HG03460 (cell line): ENCODE measurements around the gene ASCL2.

Experiments used
- ATAC-seq: cut with Tn5 transposase; IDR thresholded peaks from one replicate; pipeline ENCODE4 v1.9.1; 2021; ENCODE audit not compliant: unreplicated experiment

The ASCL2 gene

DNA sequence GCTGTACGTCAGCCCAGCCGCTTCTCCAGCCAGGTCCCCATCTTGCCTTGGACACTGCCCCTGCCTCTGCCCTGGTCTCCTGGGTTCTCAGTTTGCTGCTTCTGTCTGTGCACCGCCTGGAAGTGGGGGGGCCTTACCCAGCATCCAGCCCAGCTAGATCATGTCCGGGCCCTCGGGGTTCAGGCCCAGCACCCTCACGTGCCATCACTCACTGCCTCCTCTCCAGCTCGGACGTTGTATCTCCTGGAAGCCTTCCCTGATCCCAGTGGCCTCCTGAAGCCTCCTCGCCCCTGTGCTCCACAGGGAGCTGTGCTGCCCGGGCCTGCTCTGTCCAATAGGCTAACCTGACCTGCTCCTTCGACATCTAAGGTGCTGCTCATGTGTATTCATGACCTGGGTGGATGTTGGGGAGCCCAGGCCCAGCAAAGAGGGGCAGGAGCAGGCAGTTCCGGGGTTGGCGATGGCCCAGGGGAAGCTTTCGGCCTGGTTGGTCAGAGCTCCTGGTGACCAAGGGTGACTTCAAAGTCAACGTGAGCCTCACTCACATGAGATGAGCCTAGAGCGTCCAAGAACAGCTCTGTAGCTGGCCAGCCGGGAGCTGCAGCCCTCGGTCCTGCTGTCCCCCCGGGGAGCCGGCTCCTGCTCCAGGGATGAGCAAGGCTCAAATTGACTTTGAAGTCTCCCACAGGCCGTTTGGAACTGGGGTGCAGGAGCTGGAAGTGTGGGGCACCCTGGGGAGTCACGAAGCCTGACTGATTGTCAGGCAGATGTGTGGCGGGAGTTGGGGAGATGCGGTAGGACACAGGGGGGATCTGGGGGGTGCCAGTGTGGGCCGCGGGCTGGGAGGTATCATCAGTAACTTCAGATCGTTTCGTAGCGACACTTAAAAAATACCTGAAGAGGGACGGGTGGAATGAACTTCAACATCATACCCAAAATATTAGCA, 5.2 kb upstream of the ASCL2 start:
- ATAC-seq: no peak

DNA sequence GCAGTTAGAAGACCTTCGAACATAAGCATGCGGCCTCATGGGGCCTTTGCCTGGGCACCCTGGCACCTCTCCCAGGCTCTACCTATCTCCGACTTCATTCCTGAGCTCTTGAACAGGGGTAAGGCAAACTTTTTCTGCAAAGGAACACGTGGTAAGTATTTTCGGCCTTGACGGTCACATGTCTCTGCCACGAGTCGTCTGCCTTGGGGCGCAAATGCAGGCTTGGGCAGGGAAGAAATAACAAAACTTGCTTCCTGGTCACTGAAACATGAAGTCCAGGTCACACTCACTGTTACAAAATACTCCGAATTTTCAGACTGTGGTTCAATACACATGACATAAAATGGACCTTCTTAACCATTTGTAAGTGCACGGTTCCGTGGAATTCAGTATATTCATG, 3.4 kb upstream of the ASCL2 start:
- ATAC-seq: no peak

DNA sequence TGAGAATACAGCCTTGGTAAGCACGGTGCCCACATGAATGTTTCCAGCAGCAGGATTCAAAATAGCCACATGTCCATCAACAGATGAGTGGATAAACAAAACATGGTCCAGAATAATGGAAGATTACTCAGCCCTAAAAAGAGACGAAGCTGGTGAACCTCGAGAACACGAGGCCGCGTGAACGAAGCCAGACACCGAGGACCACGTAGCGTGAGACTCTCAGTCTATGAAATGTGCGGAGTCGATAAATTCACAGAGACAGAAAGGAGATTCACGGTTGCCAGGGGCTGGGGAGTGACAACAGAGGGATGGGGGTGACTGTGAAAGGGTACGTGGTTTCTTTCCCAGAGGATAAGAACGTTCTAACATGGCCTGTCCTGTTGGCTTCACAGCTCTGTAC, 2.9 kb upstream of the ASCL2 start:
- no peak for ATAC-seq

DNA sequence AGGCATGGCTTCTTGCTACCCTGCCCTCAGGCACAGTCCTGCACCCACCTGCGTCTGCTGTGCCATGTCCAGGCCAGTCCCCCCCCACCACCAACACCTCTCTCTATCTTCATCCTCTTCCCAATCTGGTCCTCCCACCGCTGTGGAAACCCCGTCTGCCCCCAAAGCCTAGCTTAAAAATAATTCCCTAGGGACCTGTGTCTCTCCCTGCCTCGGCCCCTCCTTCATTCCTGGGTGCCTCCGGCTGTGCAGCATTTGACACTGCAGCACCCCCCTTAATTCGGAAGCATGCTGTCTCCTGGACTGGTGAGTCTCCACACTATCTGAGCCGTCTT, 2.5 kb upstream of the ASCL2 start:
- no peak for ATAC-seq

DNA sequence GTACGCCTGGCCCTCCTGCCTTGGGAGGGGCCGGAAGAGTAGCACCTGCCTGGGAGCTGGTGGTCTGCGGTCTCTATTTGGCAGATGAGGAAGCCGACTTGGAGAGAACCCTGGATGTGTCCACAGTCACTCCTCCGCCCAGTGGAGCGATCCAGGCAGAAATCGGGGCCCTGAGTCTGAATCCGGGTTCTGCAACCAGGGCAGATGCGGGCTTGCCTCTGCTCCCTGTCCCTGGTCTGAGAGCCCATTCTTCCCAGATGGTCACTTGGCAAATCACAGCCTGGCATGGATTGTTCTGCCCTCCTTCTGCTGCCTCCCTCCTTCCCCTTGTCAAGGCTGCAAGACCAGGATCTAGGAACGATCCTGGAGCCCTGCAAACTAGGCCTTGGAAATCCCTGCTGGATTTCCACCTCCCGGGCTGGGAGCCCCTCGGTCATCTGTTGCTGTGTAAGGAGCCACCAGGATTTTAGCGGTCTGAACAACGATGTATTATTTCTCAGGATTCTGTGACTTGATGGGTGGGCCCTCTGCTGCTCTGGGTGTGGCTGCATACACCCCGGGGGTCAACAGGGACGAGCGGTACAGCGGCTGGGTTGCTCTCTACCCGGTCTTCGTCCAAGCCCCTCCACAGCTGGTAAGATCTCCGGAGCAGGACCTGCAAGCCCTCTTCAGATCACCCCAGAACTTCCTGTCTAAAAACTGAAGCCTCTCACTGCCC, 2.0 kb upstream of the ASCL2 start:
- ATAC-seq: no peak

DNA sequence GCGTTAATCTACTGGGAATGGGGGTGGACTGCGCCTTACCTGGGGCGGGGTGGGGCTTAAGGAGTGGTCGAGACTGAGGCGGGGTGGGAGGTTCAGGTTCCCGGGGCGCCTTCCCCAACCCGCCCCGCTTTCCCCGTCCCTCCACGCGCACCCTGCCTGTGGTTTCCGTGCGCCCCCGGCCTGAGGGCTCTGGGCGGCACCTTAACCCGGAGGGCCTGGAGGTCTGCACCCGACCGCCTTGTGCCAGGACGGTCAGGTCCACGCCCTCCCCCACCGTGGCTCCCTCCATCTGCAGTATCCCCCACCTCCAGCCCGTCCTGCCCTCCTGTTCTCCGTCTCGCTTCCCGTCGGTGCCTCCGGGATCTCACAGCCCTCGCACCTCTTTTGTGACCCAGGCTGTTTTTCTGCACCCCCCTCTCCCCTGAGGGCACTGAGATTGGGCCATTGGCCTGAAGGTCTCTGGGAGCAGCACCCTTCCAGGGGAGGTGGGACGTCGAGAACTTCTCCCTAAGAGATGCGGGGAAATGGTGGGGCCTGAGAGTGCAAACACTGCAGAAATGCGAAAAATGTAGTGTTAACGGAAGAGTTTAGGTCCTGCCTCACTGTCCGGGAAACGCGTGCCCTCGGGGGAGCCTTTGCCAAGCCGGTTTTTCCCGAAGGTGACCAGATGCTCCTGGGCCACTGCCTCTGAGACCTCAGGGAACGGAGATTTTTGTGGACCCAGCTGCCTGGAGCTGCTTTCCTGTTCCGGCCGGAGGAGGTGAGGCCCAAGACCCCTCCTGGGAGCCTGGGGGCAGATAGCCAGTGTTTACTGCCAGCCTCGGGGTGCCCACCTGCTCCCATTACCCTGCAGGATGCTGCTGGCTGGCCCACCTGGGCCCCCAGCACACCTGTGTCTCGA, 1.2 kb upstream of the ASCL2 start:
- no peak for ATAC-seq

DNA sequence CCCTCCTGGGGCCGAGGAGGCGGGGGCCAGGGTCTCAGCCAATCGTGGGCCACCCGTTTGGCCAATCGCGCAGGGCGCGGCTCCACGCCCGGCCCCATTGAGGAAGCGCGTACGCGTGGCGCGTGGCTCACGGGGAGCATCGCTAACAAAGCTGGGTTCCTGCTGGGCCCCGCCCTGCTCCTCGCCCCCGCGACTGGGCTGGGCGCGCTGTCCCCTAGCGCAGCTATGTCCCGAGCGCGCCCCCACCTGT, 614 bp upstream of the ASCL2 start:
- ATAC-seq: no peak

DNA sequence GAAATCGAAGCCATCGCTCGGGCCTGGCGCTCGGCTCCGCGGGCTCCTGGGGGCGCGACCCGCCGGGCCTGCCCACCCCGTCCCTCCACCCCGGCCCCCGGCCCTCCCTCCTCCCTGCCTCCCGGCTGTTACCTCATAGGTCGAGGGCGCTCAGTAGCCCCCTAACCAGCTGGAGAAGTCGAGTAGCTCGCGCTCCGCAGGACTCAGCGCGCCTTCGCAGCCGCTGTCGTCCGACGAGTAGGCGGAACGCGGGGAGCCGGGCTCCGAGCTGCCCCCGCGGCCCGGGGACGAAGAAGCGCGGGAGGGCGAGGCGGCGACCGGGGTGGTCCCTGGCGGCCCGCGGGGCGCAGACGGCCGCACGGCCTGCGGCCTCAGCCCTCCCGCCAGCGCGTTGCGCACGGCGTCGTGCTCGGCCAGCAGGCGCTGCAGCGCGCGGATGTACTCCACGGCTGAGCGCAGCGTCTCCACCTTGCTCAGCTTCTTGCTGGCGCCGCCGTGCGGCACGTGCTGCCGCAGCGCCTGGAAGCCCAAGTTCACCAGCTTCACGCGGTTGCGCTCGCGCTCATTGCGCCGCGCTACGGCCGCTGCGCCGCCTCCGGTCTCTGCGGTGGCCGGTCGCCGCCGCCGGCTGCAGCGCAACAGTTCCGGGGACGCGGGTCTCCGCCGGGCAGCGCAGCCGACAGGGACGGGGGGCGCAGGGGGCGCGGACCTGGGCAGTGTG, 627 bp downstream of the ASCL2 start:
- no peak for ATAC-seq

DNA sequence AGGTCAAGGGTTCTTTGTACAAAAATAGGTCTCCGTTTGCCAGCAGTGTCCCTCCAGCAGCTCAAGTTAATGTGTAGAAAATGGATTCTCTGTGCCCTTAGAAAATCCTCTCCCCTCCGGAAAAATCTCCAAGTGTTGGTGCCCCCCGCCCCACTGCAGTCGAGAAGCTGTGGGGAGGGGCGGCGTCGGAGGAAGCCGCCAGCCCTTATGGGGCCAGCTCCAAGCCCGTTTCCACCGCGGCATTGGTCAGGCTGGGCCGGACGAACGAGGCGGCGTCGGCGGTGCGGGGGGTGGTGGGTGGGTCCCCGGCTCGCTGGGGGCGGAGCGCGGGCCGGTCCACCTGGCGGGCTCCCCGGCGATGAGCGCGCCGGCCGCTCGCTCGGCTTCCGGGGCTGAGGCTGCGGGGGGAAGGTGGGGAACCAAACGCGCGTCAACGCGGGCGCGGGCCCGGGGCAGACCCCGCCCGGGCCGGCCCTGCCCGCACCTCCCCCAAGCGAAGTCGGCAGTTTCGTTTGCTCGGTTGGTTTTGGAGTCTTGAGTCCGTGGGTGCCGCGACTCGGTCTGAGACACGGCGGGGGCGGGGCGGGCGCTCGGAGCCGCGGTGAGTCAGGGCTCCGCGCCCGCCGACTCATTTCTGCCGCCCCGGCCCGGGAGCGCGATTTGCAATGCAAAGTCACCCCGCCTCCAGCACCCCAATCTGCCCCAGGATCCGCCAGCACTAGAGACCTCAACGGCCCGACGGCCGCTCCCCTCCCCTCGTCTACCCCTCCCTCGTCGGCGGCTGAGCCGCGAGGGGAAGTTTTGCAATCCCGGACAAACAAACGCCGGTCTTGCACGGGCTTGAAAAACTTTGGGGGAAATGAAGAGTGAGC, 1.4 kb downstream of the ASCL2 start:
- ATAC-seq: no peak

DNA sequence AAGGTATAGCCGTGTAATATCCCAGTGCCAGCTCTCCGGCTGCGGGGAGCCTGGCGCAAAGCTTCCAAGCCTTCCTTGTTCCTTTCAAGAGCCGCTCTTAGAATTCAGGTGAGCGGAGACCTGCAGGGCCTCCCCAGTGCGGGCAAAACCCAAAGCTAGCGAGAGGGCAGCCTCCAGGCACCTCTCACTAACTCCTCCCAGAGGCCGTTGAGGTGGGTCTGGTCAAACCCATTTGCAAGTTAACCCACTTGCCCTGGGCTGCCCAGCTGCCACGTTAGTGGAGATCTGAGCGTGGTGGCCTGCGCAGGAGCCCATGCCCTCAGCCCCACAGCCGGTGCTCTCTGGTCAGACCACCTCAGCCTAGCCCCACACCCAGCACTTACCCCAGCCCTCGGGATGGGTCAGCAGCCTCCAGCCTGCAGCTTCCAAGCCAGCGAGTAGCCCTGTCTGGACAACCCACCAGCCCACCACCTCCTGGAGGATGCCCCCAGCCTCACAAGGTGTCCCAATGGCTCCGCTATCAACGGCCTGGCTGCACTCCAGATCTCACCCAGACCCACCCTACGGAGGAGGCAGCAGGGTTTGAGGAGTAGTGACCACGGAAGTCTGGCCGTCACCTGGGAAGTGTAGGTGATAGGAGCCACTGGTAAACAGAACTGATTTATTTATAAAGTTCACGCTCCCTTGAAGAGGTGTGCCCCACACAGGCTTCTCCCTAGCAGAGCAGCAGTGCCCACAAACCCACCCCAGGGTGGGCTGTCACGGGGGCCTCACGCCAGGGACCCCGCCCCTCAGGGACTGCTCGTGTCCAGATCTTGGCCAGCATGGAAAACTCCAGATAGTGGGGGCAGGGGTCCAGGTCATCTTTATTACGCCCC, 2.3 kb downstream of the ASCL2 start:
- no peak for ATAC-seq

DNA sequence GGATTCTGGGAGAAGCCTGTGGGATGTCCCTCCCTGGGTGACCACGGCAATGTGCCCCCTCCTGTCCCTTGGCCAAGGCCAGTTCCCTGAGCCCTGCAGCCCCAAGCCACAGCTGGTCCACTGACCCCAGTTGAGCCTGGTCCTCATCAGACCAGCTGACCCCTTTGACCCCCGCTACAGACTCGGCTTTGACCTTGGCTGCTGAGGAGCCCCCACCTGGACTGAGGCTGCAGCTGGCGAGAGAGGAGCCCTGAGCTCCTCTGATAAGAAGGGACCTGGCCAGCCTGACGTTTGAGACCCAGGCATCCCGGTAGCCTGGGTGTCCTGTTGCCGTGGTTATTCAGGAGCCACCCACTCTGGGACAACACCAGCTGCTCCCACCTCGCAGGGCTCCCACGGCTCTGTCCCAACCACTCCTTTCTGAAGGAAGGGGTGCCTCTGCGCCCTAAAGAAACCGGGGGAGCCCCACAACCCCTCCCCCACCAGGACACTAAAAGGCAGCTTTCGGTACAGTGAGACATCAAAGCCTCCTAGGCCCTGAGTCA, 3.0 kb downstream of the ASCL2 start:
- ATAC-seq: no peak

DNA sequence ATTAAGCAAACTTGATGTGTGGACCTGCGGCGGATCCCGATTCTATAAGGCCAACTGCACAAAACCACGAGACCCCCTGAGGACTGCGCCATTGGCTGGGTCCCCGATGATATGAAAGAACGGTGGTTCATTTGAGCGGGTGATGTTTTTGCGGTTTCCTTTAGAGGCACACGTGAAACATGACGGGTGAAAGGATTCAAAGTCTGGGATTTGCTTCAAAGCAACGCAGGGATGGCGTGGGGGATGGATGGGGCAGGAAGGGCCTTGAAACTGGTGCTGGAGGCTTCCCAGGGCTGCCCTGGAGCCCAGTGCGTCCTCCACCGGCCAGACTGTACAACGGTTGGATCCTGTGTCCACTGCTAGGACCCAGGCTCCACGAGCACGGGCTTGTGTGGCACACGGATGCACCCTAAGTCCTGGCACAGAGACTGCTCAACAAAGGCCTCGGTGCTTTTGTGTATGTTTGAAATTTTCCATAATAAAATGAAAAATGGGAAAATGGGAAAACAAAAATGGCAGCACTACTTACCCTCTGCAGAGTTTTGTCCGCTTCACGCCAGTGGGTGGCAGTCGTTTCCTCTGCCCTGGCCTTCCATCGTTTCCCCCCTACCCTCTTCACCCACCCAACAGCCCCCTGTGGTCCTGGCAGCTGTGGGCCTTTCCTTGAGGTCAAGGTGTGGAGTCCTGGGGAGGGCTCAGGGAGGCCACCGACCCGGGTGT, 3.6 kb downstream of the ASCL2 start:
- no peak for ATAC-seq

DNA sequence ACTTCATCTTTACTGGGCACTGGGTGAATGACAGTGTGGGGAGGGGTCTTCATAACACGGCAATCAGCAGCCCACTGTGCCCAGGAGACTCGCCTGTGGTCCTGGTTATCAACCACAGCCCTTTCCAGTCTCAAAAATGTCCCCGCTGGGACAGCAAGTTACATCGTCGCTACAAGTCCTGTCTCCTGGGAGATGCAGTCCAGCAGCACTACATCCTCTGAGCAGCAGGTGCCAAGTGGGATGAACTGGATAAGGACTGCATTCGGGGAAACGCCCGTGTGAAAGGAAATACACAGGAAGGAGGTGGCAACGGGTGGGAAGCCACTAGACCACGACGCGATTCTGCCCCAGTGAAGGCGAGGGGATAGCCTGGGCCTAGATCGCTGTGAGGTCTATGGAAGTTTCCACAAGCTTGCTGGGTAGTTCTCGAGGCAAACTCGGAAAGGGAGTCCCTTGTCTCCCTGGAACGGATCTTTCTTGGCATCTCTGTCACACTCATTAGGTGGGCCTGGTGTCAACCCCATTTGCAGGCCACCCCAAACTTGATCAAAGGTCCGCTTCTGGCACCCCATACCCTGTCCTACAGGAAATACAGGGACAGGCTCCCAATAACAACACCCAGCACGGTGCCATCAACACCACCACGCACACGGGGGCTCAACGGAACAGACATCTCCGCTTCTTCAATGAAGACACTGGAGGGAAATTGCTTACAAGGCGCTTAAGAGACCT, 4.4 kb downstream of the ASCL2 start:
- no peak for ATAC-seq

DNA sequence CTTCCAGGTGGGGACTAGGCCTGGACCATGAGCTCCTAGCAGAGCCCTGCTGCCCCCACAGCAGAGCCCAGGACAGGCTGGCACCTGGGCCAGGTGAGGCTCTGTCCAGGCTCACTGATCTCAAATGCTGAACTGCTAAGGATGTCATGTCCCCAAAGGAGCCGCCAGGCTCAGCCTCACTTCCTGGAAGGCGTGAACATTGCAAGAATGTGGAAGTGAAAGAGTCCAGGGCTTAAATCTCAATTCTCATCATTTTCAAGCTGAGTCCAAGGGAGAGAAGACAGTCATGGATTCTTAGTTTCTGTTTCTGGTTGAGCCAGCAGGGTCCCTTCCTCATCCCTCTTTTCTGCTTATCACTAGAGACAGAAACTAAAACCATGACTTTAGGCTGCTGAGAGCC, 5.0 kb downstream of the ASCL2 start:
- no peak for ATAC-seq

DNA sequence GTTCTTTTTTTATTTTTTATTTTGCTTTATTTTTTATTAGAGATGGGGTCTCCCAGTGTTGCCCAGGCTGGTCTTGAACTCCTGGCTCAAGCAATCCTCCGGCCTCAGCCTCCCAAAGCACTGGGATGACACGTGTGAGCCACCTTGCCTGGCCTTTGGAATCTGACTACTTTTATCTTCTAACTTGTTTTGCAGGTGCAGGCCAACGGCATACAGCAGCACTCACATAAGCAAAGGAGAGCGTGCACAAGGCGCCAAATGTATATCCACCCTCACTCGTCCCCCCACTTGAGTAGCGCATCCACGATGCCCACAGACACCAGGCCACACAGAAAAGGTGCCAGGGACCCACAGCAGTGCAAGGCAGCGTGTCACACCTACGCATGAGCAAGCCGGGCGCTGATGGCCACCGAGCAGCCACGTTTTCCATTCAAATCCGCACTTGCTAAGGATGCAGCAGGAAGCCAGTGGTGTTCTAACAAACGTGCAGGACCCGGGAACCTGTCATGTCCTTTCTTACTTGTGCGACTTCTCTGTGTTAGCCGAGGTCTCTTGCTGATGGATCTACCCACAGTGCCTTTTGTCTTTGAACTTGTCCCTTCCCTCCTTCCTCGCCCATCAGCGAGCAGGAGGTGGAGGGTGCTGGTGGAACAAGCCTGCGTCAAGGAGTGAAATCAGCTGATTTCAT, 5.9 kb downstream of the ASCL2 start:
- no peak for ATAC-seq

DNA sequence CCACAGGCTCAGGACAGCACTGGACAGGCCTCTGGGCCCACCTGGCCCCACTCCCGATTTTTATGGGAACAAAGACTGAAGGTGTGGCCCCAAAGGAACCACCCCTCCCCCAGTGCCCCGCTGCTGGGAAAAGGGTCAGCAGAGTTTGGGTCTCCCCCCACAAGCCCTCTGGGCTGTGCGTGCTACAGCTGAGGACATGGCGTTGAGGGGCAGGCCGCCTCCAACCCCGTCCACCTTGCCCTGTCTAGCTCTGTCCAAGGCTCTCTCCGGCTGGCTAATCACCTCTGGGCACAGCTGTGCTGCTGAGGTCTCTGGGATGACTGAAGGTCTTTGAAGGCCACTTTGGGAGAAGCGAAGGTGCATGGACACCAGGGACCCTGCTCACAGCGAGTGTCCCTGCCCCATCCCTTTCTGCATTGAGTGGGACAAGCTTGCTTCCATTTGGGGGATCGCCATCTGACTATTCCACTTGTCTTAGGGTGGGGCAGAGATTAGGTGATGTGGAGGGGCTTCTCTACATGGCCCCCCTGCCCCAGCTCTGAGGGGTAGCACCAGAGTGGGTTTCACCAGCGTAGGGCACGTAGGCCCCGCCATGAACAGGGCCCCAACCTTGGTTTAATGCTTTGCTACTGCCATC, 6.5 kb downstream of the ASCL2 start:
- ATAC-seq: no peak
